ENCODE results near the gene FPGS. TPM values are rescaled to one million over a fixed set of nuclear protein-coding genes. Genes with fewer than 3 reads are reported as not detected.
A peak's percentile ranks its signal among the peaks of the same experiment; 100 is the strongest.

The FPGS gene
- total RNA-seq, 2 experiments from 2014 or later = 132 to 147 TPM

GRCh38 chr9:127825319-127826051 is 22.8 kb downstream of the FPGS start:
- Histone ChIP-seq H4K20me1 (ENCODE audit: insufficient read depth, low read length) (no peaks in the 10 kb centered on the region), H2AFZ (ENCODE audit: low read length) (no peak overlapping the region), H3K79me2 (ENCODE audit: insufficient read depth, low read depth, low read length) (no peaks in the 10 kb centered on the region), H3K9me2 (ENCODE audit: insufficient read depth, low read length) (no peaks in the 10 kb centered on the region), H3K4me3 (ENCODE audit: low read depth, low read length, poor library complexity, severe bottlenecking) (no peak overlapping the region), H3K4me2 (ENCODE audit: low read length) (no peak overlapping the region), H3K4me1 (ENCODE audit: insufficient read depth, low read length, poor library complexity, severe bottlenecking) (no peaks in the 10 kb centered on the region), H3K27ac (ENCODE audit: low read depth, low read length, poor library complexity, severe bottlenecking) (no peak overlapping the region), H3K9me3 (ENCODE audit: low read length) (no peaks in the 10 kb centered on the region), H3K36me3 (ENCODE audit: insufficient read depth, low read length) (no peaks in the 10 kb centered on the region)
- ChIA-PET CTCF (ENCODE audit: unreplicated experiment) (interaction anchor here (0.6 to 1.4 kb wide), 2 partner anchors 12 to 54 kb away, joined by 3 to 4 read pairs; no protein-coding TSS in a partner anchor), POLR2A (no interaction called here)
- DNase-seq (ENCODE audit: low spot score) = peak; percentile 58
- intact Hi-C loops (cut with micrococcal nuclease; ENCODE audit: unreplicated experiment) = no loop called here
- no peak for TF ChIP-seq EZH2phosphoT487 (IDR thresholded peaks at IDR 0.05; ENCODE audit: borderline replicate concordance, low read depth, low read length)
- TF ChIP-seq, protein P1, sequence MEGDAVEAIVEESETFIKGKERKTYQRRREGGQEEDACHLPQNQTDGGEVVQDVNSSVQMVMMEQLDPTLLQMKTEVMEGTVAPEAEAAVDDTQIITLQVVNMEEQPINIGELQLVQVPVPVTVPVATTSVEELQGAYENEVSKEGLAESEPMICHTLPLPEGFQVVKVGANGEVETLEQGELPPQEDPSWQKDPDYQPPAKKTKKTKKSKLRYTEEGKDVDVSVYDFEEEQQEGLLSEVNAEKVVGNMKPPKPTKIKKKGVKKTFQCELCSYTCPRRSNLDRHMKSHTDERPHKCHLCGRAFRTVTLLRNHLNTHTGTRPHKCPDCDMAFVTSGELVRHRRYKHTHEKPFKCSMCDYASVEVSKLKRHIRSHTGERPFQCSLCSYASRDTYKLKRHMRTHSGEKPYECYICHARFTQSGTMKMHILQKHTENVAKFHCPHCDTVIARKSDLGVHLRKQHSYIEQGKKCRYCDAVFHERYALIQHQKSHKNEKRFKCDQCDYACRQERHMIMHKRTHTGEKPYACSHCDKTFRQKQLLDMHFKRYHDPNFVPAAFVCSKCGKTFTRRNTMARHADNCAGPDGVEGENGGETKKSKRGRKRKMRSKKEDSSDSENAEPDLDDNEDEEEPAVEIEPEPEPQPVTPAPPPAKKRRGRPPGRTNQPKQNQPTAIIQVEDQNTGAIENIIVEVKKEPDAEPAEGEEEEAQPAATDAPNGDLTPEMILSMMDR (conservative IDR thresholded peaks at IDR 0.05; ENCODE audit: low read length) = peak; percentile 66
- BruUV-seq (replicated peaks) = no TSS peak

DNA sequence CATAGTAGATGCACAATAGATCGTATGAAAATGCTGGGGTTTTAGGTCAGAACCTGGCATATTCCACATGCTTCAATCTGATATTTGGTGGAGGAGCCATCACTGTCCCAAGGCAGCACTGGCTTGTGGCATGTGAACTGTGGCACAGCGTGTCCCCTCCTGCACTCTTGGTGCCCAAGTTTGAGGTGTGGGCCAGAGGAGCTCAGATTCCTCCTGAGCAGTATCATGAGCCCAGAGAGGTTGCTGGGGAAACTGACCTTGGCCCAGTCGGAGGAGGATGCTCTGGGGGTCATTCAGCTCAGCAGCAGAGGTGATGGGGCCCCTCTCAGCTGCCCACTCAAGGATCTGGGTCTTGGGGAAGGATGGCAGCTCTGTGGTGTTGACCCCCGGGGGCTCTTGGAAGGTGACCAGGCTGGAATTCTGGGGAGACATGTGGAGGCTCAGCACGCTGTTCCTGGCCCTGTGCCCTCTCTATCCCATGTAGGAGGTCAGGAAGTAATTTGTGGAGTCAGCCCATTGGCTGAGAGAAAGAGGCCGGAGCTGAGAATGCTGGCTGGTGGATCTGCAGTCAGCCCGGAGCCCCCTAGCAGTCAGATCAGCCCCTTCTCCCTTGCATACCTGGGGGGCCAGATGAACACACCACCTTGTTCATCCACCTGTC is 23.7 kb downstream of the FPGS start:
- Histone ChIP-seq H4K20me1 (ENCODE audit: insufficient read depth, low read length) (no peaks in the 10 kb centered on the region), H2AFZ (ENCODE audit: low read length) (no peak overlapping the region), H3K36me3 (ENCODE audit: insufficient read depth, low read length) (no peaks in the 10 kb centered on the region), H3K4me2 (ENCODE audit: low read length) (no peak overlapping the region), H3K4me1 (ENCODE audit: insufficient read depth, low read length, poor library complexity, severe bottlenecking) (no peaks in the 10 kb centered on the region), H3K9me2 (ENCODE audit: insufficient read depth, low read length) (no peaks in the 10 kb centered on the region), H3K79me2 (ENCODE audit: insufficient read depth, low read depth, low read length) (no peaks in the 10 kb centered on the region), H3K9me3 (ENCODE audit: low read length) (no peaks in the 10 kb centered on the region), H3K27ac (ENCODE audit: low read depth, low read length, poor library complexity, severe bottlenecking) (no peak overlapping the region), H3K4me3 (ENCODE audit: low read depth, low read length, poor library complexity, severe bottlenecking) (no peak overlapping the region)
- CTCF ChIA-PET (ENCODE audit: unreplicated experiment) = no interaction called here
- intact Hi-C loops (cut with micrococcal nuclease; ENCODE audit: unreplicated experiment) = no loop called here
- BruUV-seq (replicated peaks) = no TSS peak
- DNase-seq (ENCODE audit: low spot score) = no peak
- TF ChIP-seq, protein P1 (conservative IDR thresholded peaks at IDR 0.05; ENCODE audit: low read length) = no peak
- TF ChIP-seq EZH2phosphoT487 (IDR thresholded peaks at IDR 0.05; ENCODE audit: borderline replicate concordance, low read depth, low read length) = no peak
- POLR2A ChIA-PET = no interaction called here

Data from OCI-LY7 (cell line).